GM21786 (cell line): ENCODE measurements around the gene MROH7.

Experiments used
- ATAC-seq: cut with Tn5 transposase; IDR thresholded peaks from one replicate; pipeline ENCODE4 v1.9.1; 2021; ENCODE audit not compliant: unreplicated experiment

Gene MROH7

DNA sequence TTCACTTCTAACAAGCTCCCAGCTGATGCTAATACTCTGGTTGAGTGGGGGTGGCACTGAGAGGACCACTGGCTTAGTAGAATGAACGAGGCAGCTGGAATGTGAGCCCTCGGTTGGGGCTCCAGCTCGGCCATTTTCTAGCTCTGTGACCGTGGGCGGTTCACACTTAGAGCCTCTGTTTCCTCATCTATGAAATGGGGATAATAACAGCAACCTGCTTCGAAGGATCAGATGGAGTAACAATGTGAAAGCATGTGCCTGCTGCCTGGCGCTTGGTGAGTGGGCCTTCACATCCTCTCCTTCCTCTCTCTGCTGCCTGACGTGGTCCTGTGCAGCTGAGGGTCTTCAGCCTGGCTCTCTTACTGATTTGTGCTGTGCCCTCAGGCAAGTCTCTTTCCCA is 53.2 kb downstream of the MROH7 start:
- no peak for ATAC-seq

DNA sequence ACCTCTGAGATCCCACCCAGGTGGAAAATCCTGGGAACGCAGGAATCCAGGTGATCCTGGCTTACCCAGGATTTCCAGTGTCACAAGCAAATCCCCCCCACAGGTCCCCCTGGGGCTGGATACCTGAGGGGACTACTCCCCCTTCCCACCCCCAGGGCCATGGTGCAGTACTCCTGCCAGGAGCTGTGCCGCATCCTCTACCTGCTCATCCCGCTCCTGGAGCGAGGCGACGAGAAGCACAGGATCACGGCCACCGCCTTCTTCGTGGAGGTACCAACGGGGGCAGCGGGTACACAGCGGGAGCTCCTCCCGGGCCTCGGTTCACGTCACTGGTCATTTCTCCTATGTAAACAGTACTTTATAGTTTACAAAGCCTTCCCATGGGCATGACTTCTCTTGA is 53.6 kb downstream of the MROH7 start:
- no peak for ATAC-seq

DNA sequence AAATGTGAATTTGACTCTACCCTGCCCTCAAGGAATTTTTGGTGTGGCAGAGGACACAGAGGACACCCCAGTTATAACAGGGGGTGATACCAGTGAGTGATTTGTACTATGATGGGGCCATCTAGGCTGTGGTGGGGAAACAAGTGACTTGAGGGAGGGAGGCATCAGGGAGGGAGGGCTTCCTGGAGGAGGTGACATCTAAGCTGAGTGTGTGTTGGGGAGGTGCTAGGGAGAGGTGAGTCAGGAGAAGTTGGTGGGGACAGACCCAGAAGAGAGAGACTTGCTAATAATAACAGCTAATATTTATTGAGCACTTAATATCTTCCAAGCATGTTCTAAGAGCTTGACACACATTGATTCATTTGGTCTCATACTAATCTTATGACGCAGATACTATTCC is 54.2 kb downstream of the MROH7 start:
- no peak for ATAC-seq

DNA sequence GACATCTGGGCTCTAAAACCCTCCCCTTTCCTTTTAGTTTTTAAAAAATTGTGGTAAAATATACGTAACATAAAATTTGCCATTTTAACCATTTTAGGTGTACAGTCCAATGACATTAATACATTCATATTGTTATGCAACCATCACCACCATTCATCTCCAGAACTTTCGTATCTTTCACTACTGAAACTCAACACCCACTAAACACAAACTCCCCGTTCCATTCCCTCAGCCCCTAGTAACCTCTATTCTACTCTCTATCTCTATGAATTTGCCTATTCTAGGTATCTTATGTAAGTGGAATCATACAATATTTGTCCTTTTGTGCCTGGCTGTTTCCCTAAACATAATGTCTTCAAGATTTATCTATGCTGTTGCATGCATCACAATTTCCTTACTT is 54.7 kb downstream of the MROH7 start:
- no peak for ATAC-seq

DNA sequence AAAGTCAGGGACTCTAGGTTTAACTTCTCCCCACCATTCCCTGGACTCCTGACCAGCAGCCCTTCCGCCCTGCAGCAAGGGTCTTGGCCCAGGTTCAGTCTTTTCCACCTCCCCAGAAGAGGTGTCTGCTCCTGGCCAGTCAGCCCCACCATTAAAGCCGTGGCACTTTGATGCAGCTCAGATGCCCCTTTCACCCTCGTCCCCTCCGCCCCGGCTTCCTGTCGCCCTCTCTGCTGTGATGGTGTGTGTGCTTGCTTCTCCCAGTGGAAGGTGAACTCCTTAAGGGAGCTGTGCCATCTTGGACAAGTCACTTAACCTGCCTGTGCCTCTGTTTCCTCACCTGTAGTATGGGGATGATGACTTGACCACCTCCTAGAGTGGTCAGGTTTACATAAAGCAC is 56.3 kb downstream of the MROH7 start:
- ATAC-seq: no peak

DNA sequence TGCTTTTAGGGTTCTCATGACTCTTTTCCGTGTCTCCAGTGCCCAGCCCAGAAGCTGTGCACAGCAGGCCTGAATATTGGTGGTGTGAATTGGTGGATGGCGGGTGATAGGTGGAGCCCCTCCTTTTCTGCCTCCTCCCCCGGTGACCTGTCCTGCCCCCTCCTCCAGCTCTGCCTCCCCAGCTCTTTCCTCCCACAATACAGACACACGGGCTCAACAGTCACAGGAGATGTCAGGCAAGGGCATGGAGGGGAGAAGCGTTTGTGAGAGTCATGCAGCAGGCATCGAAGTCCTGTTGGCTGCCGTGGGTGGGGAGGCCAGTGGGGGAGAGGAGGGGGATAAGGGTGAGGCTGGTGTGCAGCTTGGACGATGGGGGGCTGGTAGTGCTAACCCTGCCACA is 56.8 kb downstream of the MROH7 start:
- no peak for ATAC-seq

DNA sequence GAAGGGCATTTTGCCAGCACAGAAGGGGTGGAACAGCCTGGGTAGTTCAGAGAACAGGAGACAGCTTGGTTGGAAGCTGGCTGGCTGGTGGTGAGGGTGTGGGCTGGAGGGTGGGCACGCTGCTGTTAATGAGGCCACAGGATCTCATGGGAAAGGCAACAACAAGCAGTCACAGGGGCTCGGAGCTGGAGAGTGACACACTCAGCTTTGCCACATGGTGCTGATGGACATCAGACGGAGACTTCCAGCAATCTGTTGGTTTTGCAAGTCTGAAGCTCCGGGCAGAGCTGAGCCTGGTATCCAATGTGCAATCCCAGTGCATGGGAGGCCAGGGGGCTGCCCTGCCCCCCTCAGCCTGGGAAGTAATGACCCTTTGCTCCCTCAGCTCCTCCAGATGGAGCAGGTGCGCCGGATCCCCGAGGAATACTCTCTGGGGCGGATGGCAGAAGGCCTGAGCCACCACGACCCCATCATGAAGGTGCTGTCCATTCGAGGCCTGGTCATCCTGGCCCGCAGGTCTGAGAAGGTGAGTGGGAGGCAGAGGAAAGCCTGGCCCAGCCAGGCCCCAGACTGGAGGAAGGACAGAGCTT is 58.4 kb downstream of the MROH7 start:
- ATAC-seq: no peak

DNA sequence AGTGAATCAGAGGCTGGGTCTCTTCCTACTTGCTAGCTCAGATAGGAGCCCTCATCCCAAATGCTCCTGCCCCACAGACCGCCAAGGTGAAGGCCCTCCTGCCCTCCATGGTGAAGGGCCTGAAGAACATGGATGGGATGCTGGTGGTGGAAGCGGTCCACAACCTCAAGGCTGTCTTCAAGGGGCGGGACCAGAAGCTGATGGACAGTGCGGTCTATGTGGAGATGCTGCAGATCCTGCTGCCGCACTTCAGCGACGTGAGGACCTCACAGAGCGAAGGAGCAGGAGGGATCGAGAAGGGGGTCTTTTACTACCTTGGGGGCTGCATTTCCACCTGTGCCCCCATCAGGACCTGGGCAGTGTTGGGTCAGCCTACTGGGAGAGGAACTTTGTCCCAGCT is 59.5 kb downstream of the MROH7 start:
- no peak for ATAC-seq

DNA sequence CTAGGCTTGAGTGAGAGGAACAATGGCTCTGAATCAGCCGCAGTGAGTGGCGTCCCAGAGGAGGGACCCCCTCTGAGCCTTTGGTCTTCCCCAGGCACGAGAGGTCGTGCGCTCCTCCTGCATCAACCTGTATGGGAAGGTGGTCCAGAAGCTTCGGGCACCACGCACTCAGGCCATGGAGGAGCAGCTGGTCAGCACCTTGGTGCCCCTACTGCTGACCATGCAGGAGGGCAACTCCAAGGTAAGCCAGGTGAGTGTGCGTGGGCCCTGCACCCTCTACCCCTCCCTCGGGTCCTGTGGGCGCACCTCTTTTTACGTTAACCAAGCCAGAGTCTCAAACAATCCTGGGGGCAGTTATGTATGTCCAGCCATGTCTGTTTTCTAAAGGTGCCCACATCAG is 60.4 kb downstream of the MROH7 start:
- no peak for ATAC-seq

DNA sequence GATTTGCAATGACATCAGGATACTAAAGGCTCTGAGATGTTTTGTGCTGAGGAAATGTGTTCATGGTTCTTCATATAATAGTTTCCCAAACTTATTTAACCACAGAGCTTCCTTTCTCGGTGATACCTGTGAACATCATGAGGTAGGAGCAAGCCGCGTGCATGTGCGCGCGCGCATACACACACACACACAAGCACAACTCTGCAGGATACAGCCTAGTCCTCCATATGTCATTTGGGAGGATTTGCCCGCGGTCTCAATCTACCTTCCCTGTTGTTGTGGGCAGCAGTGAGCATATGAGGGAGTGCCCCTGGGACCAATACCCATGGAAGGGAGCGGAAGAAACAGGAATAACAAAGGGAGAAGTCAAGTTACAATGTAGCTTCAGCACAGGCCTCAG is 61.9 kb downstream of the MROH7 start:
- no peak for ATAC-seq

DNA sequence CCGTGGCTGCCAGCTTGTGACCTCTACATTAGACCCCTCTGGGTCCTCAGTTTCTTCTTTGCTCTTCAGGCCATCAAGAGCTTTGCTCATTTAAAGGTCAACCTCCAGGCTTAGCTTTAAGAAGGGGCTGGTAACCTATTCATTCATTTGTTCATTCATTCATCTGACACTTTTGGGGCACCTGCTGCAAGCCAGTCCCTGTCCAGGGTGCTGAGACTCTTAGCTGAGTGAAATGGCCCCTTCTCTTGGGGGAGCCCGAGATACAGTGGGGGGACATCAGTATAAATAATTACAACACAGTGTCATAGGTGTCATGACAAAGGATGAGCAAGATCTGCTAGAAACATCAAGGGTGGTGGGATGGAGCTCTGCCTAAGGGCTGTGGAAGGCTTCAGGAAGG is 63.6 kb downstream of the MROH7 start:
- ATAC-seq: no peak

DNA sequence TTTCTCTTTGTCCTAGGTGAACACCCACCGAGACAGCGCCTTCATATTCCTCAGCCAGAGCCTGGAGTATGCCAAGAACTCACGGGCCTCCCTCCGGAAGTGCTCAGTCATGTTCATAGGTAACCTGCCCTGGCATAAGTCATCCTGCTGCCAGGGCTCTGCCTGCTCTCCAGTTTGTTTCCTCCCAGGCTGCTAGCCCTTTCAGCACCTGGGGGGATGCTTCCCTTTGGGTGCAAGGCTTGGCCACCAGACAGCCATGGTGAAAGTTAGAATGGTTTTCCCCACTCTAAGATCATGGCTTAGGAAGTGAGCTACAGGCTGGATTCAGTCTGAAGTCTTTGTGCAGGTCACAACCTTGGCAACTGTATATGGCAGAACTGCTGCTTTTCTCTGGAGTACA is 64.8 kb downstream of the MROH7 start:
- no peak for ATAC-seq

DNA sequence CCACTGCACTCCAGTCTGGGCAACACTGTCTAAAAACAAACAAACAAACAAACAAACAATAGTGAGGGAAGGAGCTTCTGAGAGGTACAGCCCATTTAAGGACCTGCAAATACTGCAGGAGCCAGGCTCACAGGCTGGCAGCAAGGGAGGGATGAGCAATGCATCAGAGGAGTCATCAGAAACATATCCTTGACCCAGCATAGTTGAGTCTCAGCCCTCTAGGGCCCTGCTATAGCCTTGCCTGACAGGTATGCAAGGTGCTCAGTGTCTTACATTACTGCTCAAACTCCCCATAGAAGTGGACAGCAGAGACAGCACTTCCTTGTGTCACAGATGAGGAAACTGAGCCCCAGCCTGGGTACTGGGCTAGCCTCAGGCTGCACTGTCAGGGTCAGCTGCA is 66.8 kb downstream of the MROH7 start:
- no peak for ATAC-seq

DNA sequence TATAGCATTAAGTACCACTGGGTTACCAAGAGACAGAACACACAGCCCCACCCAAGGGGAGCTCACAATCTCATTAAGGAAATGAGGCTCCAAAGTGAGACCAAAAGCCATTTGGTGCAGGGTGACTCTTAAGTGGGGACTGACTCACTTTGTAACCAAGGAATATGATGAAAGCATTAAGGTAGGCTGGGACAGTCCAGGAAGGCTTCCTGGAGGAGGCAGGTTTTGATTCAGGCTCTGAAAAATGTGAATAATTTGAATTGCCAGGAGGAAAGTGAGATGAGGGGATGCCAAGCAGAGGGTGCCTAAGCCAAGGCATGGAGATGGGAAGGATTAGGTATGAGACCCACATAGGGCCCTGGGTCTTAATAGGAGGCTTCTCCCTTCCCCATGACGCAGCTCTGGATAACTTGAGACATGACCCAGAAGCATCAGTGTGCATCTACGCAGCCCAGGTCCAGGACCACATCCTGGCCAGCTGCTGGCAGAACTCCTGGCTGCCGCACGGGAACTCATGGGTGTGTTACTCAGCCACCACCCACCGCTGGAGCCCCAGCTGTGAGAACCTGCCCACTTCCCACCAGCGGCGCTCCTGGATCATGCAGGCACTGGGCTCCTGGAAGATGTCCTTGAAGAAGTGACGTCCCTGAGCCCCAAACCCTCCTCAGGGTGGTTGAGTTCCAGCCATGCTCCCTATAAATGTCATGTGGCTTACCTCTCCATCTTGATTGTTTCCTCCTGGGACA is 68.1 kb downstream of the MROH7 start:
- ATAC-seq: no peak

DNA sequence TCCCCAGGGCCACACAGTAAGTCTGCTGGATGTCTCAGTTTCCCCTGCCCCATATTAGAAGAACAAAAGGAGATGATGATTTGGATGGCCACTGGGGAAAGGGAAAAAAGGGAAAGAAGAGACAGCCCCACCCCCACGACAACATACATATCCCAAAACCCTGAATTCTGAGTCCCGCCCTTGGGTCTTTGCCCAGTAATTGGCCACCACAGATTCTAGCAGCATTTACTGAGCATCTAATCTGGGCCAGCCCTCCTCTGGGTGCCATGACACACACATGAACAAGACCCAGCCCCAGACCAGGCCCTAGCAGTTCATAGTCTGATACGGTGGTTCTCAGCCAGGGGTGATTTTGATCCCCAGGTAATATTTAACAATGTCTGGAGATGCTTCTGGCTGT is 68.8 kb downstream of the MROH7 start:
- ATAC-seq: no peak

DNA sequence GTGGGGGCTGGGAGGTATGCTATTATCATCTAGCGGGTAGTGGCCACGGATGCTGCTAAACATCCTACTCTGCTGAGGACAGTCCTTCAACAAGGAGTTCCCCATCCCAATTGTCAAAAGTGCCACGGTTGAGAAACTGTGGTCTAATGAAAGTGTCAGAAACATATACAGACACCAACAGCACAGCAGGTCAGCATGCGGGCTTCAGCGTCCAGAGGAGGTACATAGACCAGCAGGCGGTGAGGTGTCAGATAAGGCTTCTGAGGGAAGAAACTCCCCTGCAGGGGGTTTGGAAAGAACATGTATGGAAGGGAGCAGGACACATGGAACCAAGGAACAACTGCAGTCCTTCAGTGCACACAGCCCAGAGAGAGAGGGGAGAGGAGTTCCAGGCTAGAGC is 69.3 kb downstream of the MROH7 start:
- ATAC-seq: no peak

DNA sequence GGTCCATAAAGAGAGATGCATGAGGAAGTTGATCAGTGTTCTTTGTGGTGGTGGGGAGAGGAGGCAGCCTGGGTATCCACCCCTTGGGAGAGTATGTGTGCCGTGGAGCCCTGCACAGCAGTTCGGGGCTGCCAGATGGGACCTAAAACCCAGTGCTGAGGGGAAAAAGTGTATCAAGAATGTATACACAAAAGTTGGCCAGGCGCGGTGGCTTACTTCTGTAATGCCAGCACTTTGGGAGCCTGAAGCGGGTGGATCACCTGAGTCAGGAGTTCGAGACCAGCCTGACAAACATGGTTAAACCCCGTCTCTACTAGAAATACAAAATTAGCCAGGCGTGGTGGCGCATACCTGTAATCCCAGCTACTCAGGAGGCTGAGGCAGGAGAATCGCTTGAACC is 70.0 kb downstream of the MROH7 start:
- no peak for ATAC-seq

DNA sequence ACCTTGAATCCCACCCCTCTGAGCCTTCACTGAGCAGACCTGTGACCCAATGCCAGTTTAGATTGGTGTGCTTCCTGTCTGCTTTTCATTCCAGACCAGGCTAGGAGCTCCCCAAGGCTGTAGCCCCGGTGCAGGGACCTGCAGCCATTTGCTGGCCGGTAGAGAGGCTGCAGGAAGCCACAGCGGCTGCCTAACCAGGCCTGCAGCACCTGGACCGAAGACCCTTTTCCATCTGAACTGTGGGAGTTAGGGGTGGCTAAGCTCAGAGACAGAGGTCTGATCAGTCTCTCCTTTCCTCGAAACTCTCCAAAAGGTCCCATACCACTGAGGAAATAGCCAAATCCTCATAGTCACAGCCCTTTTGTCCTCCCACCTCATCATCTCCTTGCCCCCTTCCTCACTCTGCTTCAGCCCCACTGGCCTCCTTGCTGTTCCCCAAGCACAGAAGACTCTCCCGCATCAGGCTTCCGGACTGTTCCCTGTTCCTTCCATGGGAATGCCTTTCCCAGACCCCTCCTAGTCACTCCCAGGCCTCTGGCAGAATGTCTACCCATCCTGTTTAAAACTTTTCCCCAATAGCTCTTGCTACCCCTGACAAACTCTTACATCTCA is 73.4 kb downstream of the MROH7 start:
- ATAC-seq: no peak

DNA sequence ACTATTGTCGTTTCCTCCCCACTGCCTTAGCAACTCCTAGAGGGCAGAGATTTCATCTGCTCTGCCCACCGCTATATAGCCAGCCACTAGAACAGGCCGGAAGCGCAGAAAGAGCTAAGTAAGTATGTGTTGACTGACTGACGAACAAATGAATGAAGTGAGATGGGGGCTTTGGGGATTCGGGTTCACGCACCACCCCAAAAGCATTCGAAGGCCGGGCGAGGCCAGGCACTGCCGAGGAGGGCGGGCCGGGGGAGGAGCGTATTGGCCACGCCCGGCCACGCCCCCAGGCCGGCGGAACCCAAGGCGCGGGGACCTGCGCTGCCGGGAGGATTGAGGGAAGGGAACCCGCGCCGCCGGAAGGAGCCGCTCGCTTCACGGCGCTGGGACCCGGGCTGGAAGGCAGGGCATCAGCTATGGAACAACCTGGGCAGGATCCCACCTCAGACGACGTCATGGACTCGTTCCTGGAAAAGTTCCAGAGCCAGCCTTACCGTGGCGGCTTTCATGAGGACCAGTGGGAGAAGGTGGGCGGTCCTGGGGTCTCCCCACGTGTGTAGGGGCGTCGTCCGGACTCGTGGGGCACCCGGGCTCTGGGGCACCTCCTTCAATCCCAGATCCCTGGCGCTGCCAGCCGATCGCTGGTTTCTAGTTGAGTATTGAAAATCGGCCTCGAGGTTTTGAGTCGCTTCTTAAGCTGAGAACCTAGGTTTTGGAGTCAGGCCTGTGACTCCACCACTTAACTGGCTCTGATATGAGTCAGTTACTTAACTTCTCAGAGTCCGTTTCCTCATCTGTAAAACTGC is 74.1 kb downstream of the MROH7 start, which contains the start of gene TTC4:
Gene TTC4 (plus strand): TSS at position 369 of the 806 bp plus-strand sequence. CDS start 48 bp downstream, at position 417.
- ATAC-seq: peak; percentile 92

DNA sequence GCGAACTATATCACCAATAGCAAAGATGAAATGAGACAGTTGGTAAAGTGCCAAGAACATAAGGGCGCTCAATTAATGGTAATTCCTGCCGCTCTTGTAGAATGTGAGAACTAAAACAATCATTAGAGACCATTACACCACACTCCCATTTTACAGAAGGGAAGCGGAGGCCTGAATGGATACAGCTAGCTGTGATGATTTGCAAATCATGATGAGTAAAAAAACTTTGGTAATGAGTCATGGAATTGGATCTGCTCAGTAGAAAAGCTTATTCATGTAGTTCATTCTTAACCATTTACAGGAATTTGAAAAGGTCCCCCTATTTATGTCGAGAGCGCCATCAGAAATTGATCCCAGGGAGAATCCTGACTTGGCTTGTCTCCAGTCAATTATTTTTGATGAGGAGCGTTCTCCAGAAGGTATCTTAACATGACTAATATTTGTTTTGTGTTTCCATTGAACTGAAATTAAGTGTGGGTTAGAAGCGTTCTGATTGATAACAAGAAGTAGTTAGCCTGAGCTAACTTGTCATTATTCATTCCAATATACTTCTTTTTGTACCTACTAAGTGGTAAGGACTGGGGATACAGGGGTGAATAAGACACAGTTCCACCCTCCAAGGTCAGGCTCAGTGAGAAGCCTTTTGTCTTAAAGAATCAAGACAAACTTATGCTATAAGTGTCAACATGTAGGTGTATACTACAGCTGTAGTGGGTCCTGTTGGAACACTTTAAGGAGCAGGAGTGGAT is 74.9 kb downstream of the MROH7 start:
- ATAC-seq: no peak

DNA sequence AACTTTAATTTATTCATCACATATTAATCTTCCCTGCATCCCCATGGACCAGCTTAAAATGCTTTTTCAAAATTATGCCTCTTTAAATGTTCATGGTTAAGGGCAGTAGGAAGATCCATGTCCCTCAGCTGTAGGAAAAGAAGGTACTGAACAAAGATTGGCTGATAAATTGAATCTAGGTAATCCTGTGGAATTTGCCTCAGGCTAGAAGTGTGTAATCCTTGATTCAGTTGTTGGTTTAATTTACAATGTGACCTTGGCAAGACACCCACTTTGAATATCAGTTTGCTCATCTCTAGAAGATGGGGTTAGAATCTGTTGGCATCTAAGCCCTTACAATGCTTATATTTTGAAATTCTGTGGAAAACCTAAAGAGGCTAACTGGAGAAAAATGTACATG is 80.1 kb downstream of the MROH7 start:
- no peak for ATAC-seq
